SH-SY5Y (cell line): ENCODE results near the gene ITPR1.

ENCODE experiments used
- GATA2 ChIP-seq: IDR thresholded peaks from 2 replicates; pipeline ENCODE4 v1.6.1; 2011; ENCODE audit warnings: mild to moderate bottlenecking, low read depth, low read length
- GATA3 ChIP-seq: IDR thresholded peaks from 2 replicates; pipeline ENCODE4 v1.6.1; 2011; ENCODE audit warnings: low read depth, mild to moderate bottlenecking, low read length, moderate library complexity

- TF ChIP-seq GATA3: no peak
- TF ChIP-seq GATA2: no peak
Measured at GRCh38 chr3:4829031-4829394, 335.9 kb downstream of the ITPR1 start.
